ENCODE results near the gene KIF1A. TPM values are rescaled to one million over a fixed set of nuclear protein-coding genes. Genes with fewer than 3 reads are reported as not detected.

KIF1A gene
- total RNA-seq, 2 donors from 2014 or later = 18.9 to 55.8 TPM

GRCh38 chr2:240760121-240760520 lies 59.9 kb downstream of the KIF1A start:
- TF ChIP-seq CTCF (IDR thresholded peaks at IDR 0.05) = no peak
- no peak for TF ChIP-seq POLR2AphosphoS5 (IDR thresholded peaks at IDR 0.05)
- TF ChIP-seq POLR2A (IDR thresholded peaks at IDR 0.05) = no peak
- WGBS = 59% methylated on average over 7 of the region's 7 CpGs
- intact Hi-C loops (cut with DNase I) = no loop called here

GRCh38 chr2:240759459-240759858 lies 60.6 kb downstream of the KIF1A start:
- H3K27ac ChIP-seq = no peak overlapping the region
- no peak overlapping the region for H3K4me3 ChIP-seq
- TF ChIP-seq POLR2AphosphoS5 (IDR thresholded peaks at IDR 0.05) = no peak
- TF ChIP-seq POLR2A (IDR thresholded peaks at IDR 0.05) = no peak
- TF ChIP-seq CTCF (IDR thresholded peaks at IDR 0.05) = no peak
- no peaks in the 10 kb centered on the region for H3K36me3 ChIP-seq
- H3K27me3 ChIP-seq (replicated peaks; ENCODE audit: insufficient read depth) = no peaks in the 10 kb centered on the region
- 87% methylated on average over 5 of the region's 5 CpGs for WGBS
- H3K4me1 ChIP-seq (replicated peaks) = no peaks in the 10 kb centered on the region
- H3K9me3 ChIP-seq = no peaks in the 10 kb centered on the region
- intact Hi-C loops (cut with DNase I) = no loop called here
- DNase-seq (ENCODE audit: low spot score) = no peak

More at GRCh38 chr2:240760121-240760520, 59.9 kb downstream of the KIF1A start:
- Histone ChIP-seq H3K9me3 (no peaks in the 10 kb centered on the region), H3K4me3 (no peak overlapping the region), H3K27ac (no peak overlapping the region), H3K4me1 (replicated peaks) (no peaks in the 10 kb centered on the region), H3K27me3 (replicated peaks; ENCODE audit: insufficient read depth) (no peaks in the 10 kb centered on the region), H3K36me3 (no peaks in the 10 kb centered on the region)
- no peak for DNase-seq (ENCODE audit: low spot score)

GRCh38 chr2:240757086-240757614 lies 62.9 kb downstream of the KIF1A start:
- no peak for TF ChIP-seq POLR2AphosphoS5 (IDR thresholded peaks at IDR 0.05)
- TF ChIP-seq POLR2A (IDR thresholded peaks at IDR 0.05) = no peak
- DNase-seq (ENCODE audit: low spot score) = no peak
- no peak overlapping the region for H3K27ac ChIP-seq
- WGBS = 50% methylated on average over 30 of the region's 31 CpGs
- H3K9me3 ChIP-seq = no peaks in the 10 kb centered on the region
- no peaks in the 10 kb centered on the region for H3K4me1 ChIP-seq (replicated peaks)
- intact Hi-C loops (cut with DNase I) = no loop called here
- H3K36me3 ChIP-seq = no peaks in the 10 kb centered on the region
- no peaks in the 10 kb centered on the region for H3K27me3 ChIP-seq (replicated peaks; ENCODE audit: insufficient read depth)
- H3K4me3 ChIP-seq = no peak overlapping the region

- TF ChIP-seq CTCF (IDR thresholded peaks at IDR 0.05) (no peak), POLR2AphosphoS5 (IDR thresholded peaks at IDR 0.05) (no peak), POLR2A (IDR thresholded peaks at IDR 0.05) (no peak)
- Histone ChIP-seq H3K27ac (no peak overlapping the region), H3K4me3 (no peak overlapping the region), H3K27me3 (replicated peaks; ENCODE audit: insufficient read depth) (no peaks in the 10 kb centered on the region), H3K4me1 (replicated peaks) (no peaks in the 10 kb centered on the region), H3K36me3 (no peaks in the 10 kb centered on the region), H3K9me3 (no peaks in the 10 kb centered on the region)
- DNase-seq (ENCODE audit: low spot score) = no peak
- 84% methylated on average over 8 of the region's 10 CpGs for WGBS
- intact Hi-C loops (cut with DNase I) = no loop called here
Observed at GRCh38 chr2:240752209-240752608, 67.8 kb downstream of the KIF1A start.

- DNase-seq (ENCODE audit: low spot score) = no peak
- Histone ChIP-seq H3K36me3 (no peaks in the 10 kb centered on the region), H3K4me1 (replicated peaks) (no peaks in the 10 kb centered on the region), H3K4me3 (no peak overlapping the region), H3K27me3 (replicated peaks; ENCODE audit: insufficient read depth) (no peaks in the 10 kb centered on the region), H3K27ac (no peak overlapping the region), H3K9me3 (no peaks in the 10 kb centered on the region)
- TF ChIP-seq CTCF (IDR thresholded peaks at IDR 0.05) (no peak), POLR2AphosphoS5 (IDR thresholded peaks at IDR 0.05) (no peak), POLR2A (IDR thresholded peaks at IDR 0.05) (no peak)
- intact Hi-C loops (cut with DNase I) = no loop called here
- 90% methylated on average over 22 of the region's 22 CpGs for WGBS
Observed at GRCh38 chr2:240750409-240750808, 69.6 kb downstream of the KIF1A start.
